Epithelial cell of prostate (primary cell): ENCODE results near the gene UBAC2.
A peak's percentile ranks its signal among the peaks of the same experiment; 100 is the strongest.

Experiments used
- DNase-seq: peaks from one replicate; pipeline ENCODE4 v3.0.0-alpha.2; 2011; ENCODE audit warnings: low read depth, low spot score
- H3K27ac ChIP-seq: fragments of 450-650 bp; 2 replicates; pipeline ENCODE4 v1.5.1; 2017; ENCODE audit warnings: mild to moderate bottlenecking

UBAC2 gene

GRCh38 chr13:99265821-99266426 is 65.3 kb downstream of the UBAC2 start:
- DNase-seq = no peak
- H3K27ac ChIP-seq = no peak overlapping the region

GRCh38 chr13:99266827-99267226 is 66.2 kb downstream of the UBAC2 start:
- no peak for DNase-seq
- H3K27ac ChIP-seq = no peak overlapping the region

- H3K27ac ChIP-seq = no peak overlapping the region
- no peak for DNase-seq
These were observed 67.3 kb downstream of the UBAC2 start for GRCh38 chr13:99267927-99268326.

GRCh38 chr13:99268822-99269221 is 68.2 kb downstream of the UBAC2 start:
- no peak overlapping the region for H3K27ac ChIP-seq
- DNase-seq = no peak

- H3K27ac ChIP-seq = no peak overlapping the region
- DNase-seq = no peak
These were observed 69.1 kb downstream of the UBAC2 start for GRCh38 chr13:99269627-99270241.

GRCh38 chr13:99270518-99270917 is 69.9 kb downstream of the UBAC2 start:
- no peak overlapping the region for H3K27ac ChIP-seq
- no peak for DNase-seq

GRCh38 chr13:99271249-99271648 is 70.6 kb downstream of the UBAC2 start:
- DNase-seq = no peak
- no peak overlapping the region for H3K27ac ChIP-seq

- no peak for DNase-seq
- no peak overlapping the region for H3K27ac ChIP-seq
These were observed 71.8 kb downstream of the UBAC2 start for GRCh38 chr13:99272481-99272880.

- no peak overlapping the region for H3K27ac ChIP-seq
- DNase-seq = no peak
These were observed 72.5 kb downstream of the UBAC2 start for GRCh38 chr13:99273128-99273527.

- no peak overlapping the region for H3K27ac ChIP-seq
- peak; percentile 14 for DNase-seq
These were observed 74.4 kb downstream of the UBAC2 start for GRCh38 chr13:99275093-99275469.

- no peak overlapping the region for H3K27ac ChIP-seq
- no peak for DNase-seq
These were observed 76.1 kb downstream of the UBAC2 start for GRCh38 chr13:99276706-99277105.

- no peak for DNase-seq
These were observed 77.0 kb downstream of the UBAC2 start for GRCh38 chr13:99277629-99278028.

GRCh38 chr13:99278200-99278599 is 77.5 kb downstream of the UBAC2 start:
- H3K27ac ChIP-seq = no peak overlapping the region
- no peak for DNase-seq

More at GRCh38 chr13:99277629-99278028, 77.0 kb downstream of the UBAC2 start:
- no peak overlapping the region for H3K27ac ChIP-seq

GRCh38 chr13:99278843-99279242 is 78.2 kb downstream of the UBAC2 start:
- H3K27ac ChIP-seq = no peak overlapping the region

GRCh38 chr13:99279637-99280036 is 79.0 kb downstream of the UBAC2 start:
- no peak for DNase-seq
- no peak overlapping the region for H3K27ac ChIP-seq

More at GRCh38 chr13:99278843-99279242, 78.2 kb downstream of the UBAC2 start:
- DNase-seq = no peak

GRCh38 chr13:99280166-99280565 is 79.5 kb downstream of the UBAC2 start:
- DNase-seq = peak; percentile 12
- H3K27ac ChIP-seq = no peak overlapping the region

GRCh38 chr13:99281811-99282263 is 81.2 kb downstream of the UBAC2 start:
- no peak for DNase-seq
- H3K27ac ChIP-seq = no peak overlapping the region

- no peak overlapping the region for H3K27ac ChIP-seq
- no peak for DNase-seq
These were observed 81.9 kb downstream of the UBAC2 start for GRCh38 chr13:99282264-99283231.

GRCh38 chr13:99285432-99286182 is 85.0 kb downstream of the UBAC2 start:
- no peak overlapping the region for H3K27ac ChIP-seq
- DNase-seq = no peak

GRCh38 chr13:99287551-99287950 is 86.9 kb downstream of the UBAC2 start:
- H3K27ac ChIP-seq = no peak overlapping the region

More at GRCh38 chr13:99287551-99287950, 86.9 kb downstream of the UBAC2 start:
- DNase-seq = no peak
